ENCODE results near the gene DUOXA1. TPM values are rescaled to one million over a fixed set of nuclear protein-coding genes. Genes with fewer than 3 reads are reported as not detected.

DUOXA1 gene
- total and polyA plus RNA-seq, 9 of the 15 experiments (the other 6 are each of a cell fraction or from before 2014, with no cell fraction given): 0.17 to 0.74 (median 0.24) TPM; not detected in 6

GRCh38 chr15:45099549-45100165 lies 30.0 kb downstream of the DUOXA1 start (continued):
- TF ChIP-seq ZNF592 (IDR thresholded peaks at IDR 0.05) (no peak), SETDB1 (IDR thresholded peaks at IDR 0.05; ENCODE audit: low read length) (no peak), SMAD2 (IDR thresholded peaks at IDR 0.05; ENCODE audit: low read depth, low read length) (no peak), ZNF24 (IDR thresholded peaks at IDR 0.05) (no peak), ZNF445 (CRISPR knock-in tag; IDR thresholded peaks at IDR 0.05; ENCODE audit: low read depth) (no peak), U2AF1 (optimal IDR thresholded peaks at IDR 0.05; ENCODE audit: low read depth, low read length) (no peak)

GRCh38 chr15:45097466-45097865 lies 32.2 kb downstream of the DUOXA1 start:
- POLR2A ChIA-PET: interaction anchor here (1.2 to 1.3 kb wide), 2 partner anchors 9 to 11 kb away, joined by 3 to 4 read pairs; no protein-coding TSS in a partner anchor
- in situ Hi-C loops (cut with MboI) (no loop called here), intact Hi-C loops (cut with micrococcal nuclease) (no loop called here)
- Histone ChIP-seq H3K9me1 (ENCODE audit: control insufficient read depth, insufficient read depth, low read length) (no peaks in the 10 kb centered on the region), H3K9me3 (replicated peaks; ENCODE audit: control insufficient read depth, insufficient read depth, low read depth, low read length) (no peaks in the 10 kb centered on the region), H3K4me1 (replicated peaks in 1 of 2; ENCODE audit: control insufficient read depth in 2 of 2, insufficient read depth in 2 of 2, low read length in 2 of 2) (peaks cover 0 to 5% of the 10 kb centered on the region in 2 experiments; a peak in 3 of 5 replicates), H3K4me2 (ENCODE audit: insufficient read depth, low read length) (no peak overlapping the region), H3K4me3 (no peak overlapping the region), H4K20me1 (replicated peaks; ENCODE audit: control insufficient read depth, insufficient read depth, low read length) (no peaks in the 10 kb centered on the region; the same call in 1 of the 2 replicates), H3K27ac (ENCODE audit: extremely low read depth, low read depth, low read length) (no peak overlapping the region), H3K79me2 (ENCODE audit: control insufficient read depth, insufficient read depth, low read length) (no peaks in the 10 kb centered on the region), H2AFZ (ENCODE audit: low read depth, low read length) (no peak overlapping the region), H3K9ac (ENCODE audit: insufficient read depth in 1 of 2, low read depth in 2 of 2, low read length in 2 of 2) (no peak overlapping the region), H3K36me3 (ENCODE audit: control insufficient read depth, insufficient read depth, low read length) (no peaks in the 10 kb centered on the region), H3K27me3 (ENCODE audit: control insufficient read depth in 2 of 2, insufficient read depth in 2 of 2, low read length in 2 of 2) (no peaks in the 10 kb centered on the region)
- FAIRE-seq (no peak), ATAC-seq (no peak), DNase-seq (ENCODE audit: extremely low read depth in 1 of 4, low spot score in 3 of 4) (no peak)
- CTCF ChIA-PET (ENCODE audit: low intra/inter-chr PET ratio): no interaction called here
- BruUV-seq (replicated peaks): no TSS peak
- WGBS (ENCODE audit: insufficient coverage, low coverage, missing lambda C conversion rate): 36% methylated on average over 4 of the region's 7 CpGs
- TF ChIP-seq YY1 (IDR thresholded peaks at IDR 0.05; ENCODE audit: borderline replicate concordance in 1 of 3, control insufficient read depth in 1 of 3, extremely low read depth in 1 of 3, insufficient read depth in 3 of 3, insufficient read length in 1 of 3, insufficient replicate concordance in 2 of 3, low read depth in 1 of 3, low read length in 2 of 3) (no peak), HBP1 (CRISPR knock-in tag; IDR thresholded peaks at IDR 0.05) (no peak), PML (IDR thresholded peaks at IDR 0.05; ENCODE audit: low read length) (no peak), SPI1 (IDR thresholded peaks at IDR 0.05; ENCODE audit: borderline replicate concordance, low read depth, low read length) (no peak), TOE1 (IDR thresholded peaks at IDR 0.05; ENCODE audit: borderline replicate concordance) (no peak), TOE1 (CRISPR knock-in tag; IDR thresholded peaks at IDR 0.05; ENCODE audit: borderline replicate concordance, low read depth) (no peak), ZNF512 (tag; IDR thresholded peaks at IDR 0.05) (no peak)
